A549 (cell line): ENCODE results near the gene BCL11B. TPM values are rescaled to one million over a fixed set of nuclear protein-coding genes. Genes with fewer than 3 reads are reported as not detected.

ENCODE experiments used
- ATAC-seq, 2 experiments: fragments of 200-7000 bp in 1 of 2; fragments of >200 bp in 1 of 2; cut with Nextera tagmentation in 1 of 2; cut with Tn5 transposase in 1 of 2; 3 replicates each; pipeline versions ENCODE4 v1.8.0 to v1.9.1; 2018 to 2020; ENCODE audit warnings: mild to moderate bottlenecking in 1 of 2, moderate library complexity in 1 of 2
- CTCF ChIA-PET: fragments of 300-600 bp; sonication (Branson Sonifier 250); formaldehyde crosslinking; extraction: SDS; loops from one replicate; lab custom pipeline; 2021; ENCODE audit warnings: antibody characterized with exemption, inconsistent platforms; lab: Yijun Ruan, JAX
- POLR2A ChIA-PET: fragments of 350-600 bp; formaldehyde crosslinking; extraction: SDS; loops from one replicate; lab custom pipeline; 2021; ENCODE audit warnings: antibody characterized with exemption, inconsistent platforms; lab: Yijun Ruan, JAX
- DNase-seq, 2 experiments: peaks; one replicate each; pipeline versions ENCODE4 v3.0.0 to v3.0.0-alpha.2; 2011 to 2016; ENCODE audit warnings: low read depth in 1 of 2, low spot score in 1 of 2
- FAIRE-seq: peaks from 2 replicates; lab custom pipeline; 2011; peaks lifted over from hg19 to GRCh38; lab: Jason Lieb, UNC
- H3K27ac ChIP-seq, 2 experiments: fragments of >200 bp; sonication (Bioruptor Twin); formaldehyde crosslinking; 3 replicates each; pipeline ENCODE4 v1.5.1; 2016 to 2017
- H3K4me1 ChIP-seq: fragments of >200 bp; sonication (Bioruptor Twin); formaldehyde crosslinking; 3 replicates; pipeline ENCODE4 v1.6.1; 2016
- H3K4me2 ChIP-seq: fragments of >200 bp; sonication (Bioruptor Twin); formaldehyde crosslinking; 3 replicates; pipeline ENCODE4 v1.6.1; 2016
- H3K4me3 ChIP-seq: fragments of >200 bp; sonication (Bioruptor Twin); formaldehyde crosslinking; 3 replicates; pipeline ENCODE4 v1.5.1; 2016
- H3K9me3 ChIP-seq: fragments of >200 bp; sonication (Bioruptor Twin); formaldehyde crosslinking; 3 replicates; pipeline ENCODE4 v1.6.1; 2016
- BCL3 ChIP-seq: fragments of >200 bp; sonication (Bioruptor Twin); formaldehyde crosslinking; IDR thresholded peaks from 3 replicates; pipeline ENCODE4 v1.6.1; 2016
- BHLHE40 ChIP-seq: IDR thresholded peaks from 2 replicates; pipeline ENCODE4 v1.6.1; 2012; ENCODE audit warnings: low read depth, low read length, inconsistent platforms
- CEBPB ChIP-seq, 2 experiments: fragments of >200 bp in 1 of 2; sonication (Bioruptor Twin) in 1 of 2; formaldehyde crosslinking in 1 of 2; IDR thresholded peaks; 2 replicates each; pipeline ENCODE4 v1.6.1; 2012 to 2016
- CHD4 ChIP-seq: fragments of 200-600 bp; sonication (generic); IDR thresholded peaks from 2 replicates; pipeline ENCODE4 v1.6.1; 2016; ENCODE audit warnings: antibody characterized with exemption, mild to moderate bottlenecking, borderline replicate concordance
- E2F6 ChIP-seq: IDR thresholded peaks from 2 replicates; pipeline ENCODE4 v1.6.1; 2012; ENCODE audit warnings: low read depth, borderline replicate concordance
- EP300 ChIP-seq, 2 experiments: fragments of >200 bp; sonication (Bioruptor Twin); formaldehyde crosslinking; IDR thresholded peaks; 2 replicates in 1 of 2; 3 replicates in 1 of 2; pipeline ENCODE4 v1.6.1; 2016 to 2017
- ESRRA ChIP-seq: fragments of 150-350 bp; IDR thresholded peaks from 2 replicates; pipeline ENCODE4 v1.6.1; 2014; ENCODE audit warnings: mild to moderate bottlenecking, low read length, borderline replicate concordance
- FOSL2 ChIP-seq, 2 experiments: fragments of 450-650 bp in 1 of 2; fragments of >200 bp in 1 of 2; sonication (Bioruptor Twin) in 1 of 2; formaldehyde crosslinking; IDR thresholded peaks; 2 replicates each; pipeline versions ENCODE4 v1.5.0 to v1.6.1; 2016 to 2020; ENCODE audit warnings: mild to moderate bottlenecking in 1 of 2, moderate library complexity in 1 of 2
- GATA3 ChIP-seq: IDR thresholded peaks from 2 replicates; pipeline ENCODE4 v1.6.1; 2012; ENCODE audit warnings: borderline replicate concordance
- HOXB13 ChIP-seq: fragments of 250-450 bp; sonication (Bioruptor Pico); IDR thresholded peaks from 2 replicates; pipeline ENCODE4 v1.5.0; 2020; ENCODE audit warnings: low read depth, mild to moderate bottlenecking, moderate library complexity
- HOXB5 ChIP-seq: fragments of 250-450 bp; sonication (Bioruptor Pico); IDR thresholded peaks from 2 replicates; pipeline ENCODE4 v1.5.0; 2020; ENCODE audit warnings: mild to moderate bottlenecking, moderate library complexity
- KDM5A ChIP-seq: fragments of 200-600 bp; sonication (generic); IDR thresholded peaks from 2 replicates; pipeline ENCODE4 v1.6.1; 2016; ENCODE audit warnings: antibody characterized with exemption, mild to moderate bottlenecking
- NFE2L2 ChIP-seq: fragments of 150-350 bp; conservative IDR thresholded peaks from 2 replicates; pipeline ENCODE4 v1.6.1; 2014; ENCODE audit warnings: low read length
- NPAS2 ChIP-seq: fragments of 250-450 bp; sonication (Bioruptor Pico); IDR thresholded peaks from 2 replicates; pipeline ENCODE4 v1.8.0; 2022; ENCODE audit warnings: mild to moderate bottlenecking, moderate library complexity, borderline replicate concordance
- NR3C1 ChIP-seq: fragments of >200 bp; sonication (Bioruptor Twin); formaldehyde crosslinking; IDR thresholded peaks from 3 replicates; pipeline ENCODE4 v1.6.1; 2017
- POLR2AphosphoS2 ChIP-seq: conservative IDR thresholded peaks from 2 replicates; pipeline ENCODE4 v1.6.1; 2012; ENCODE audit warnings: low read length, improper control_type of control experiment, inconsistent platforms
- RAD21 ChIP-seq, 2 experiments: fragments of >200 bp in 1 of 2; sonication (Bioruptor Twin) in 1 of 2; formaldehyde crosslinking in 1 of 2; IDR thresholded peaks in 1 of 2; conservative IDR thresholded peaks in 1 of 2; 2 replicates in 1 of 2; 3 replicates in 1 of 2; pipeline ENCODE4 v1.6.1; 2012 to 2018; ENCODE audit warnings: inconsistent platforms in 1 of 2
- RCOR1 ChIP-seq: fragments of 150-350 bp; IDR thresholded peaks from 2 replicates; pipeline ENCODE4 v1.6.1; 2014; ENCODE audit warnings: antibody characterized with exemption, low read length, low read depth
- REST ChIP-seq: fragments of 200-600 bp; sonication (generic); IDR thresholded peaks from 2 replicates; pipeline ENCODE4 v1.6.1; 2016; ENCODE audit warnings: antibody characterized with exemption, mild to moderate bottlenecking, moderate library complexity
- RNF2 ChIP-seq: fragments of 200-600 bp; sonication (generic); IDR thresholded peaks from 2 replicates; pipeline ENCODE4 v1.6.1; 2016; ENCODE audit warnings: low read depth, mild to moderate bottlenecking, antibody characterized with exemption, moderate library complexity, borderline replicate concordance
- TFCP2L1 ChIP-seq: fragments of 250-450 bp; sonication (Bioruptor Pico); IDR thresholded peaks from 2 replicates; pipeline ENCODE4 v1.5.0; 2021; ENCODE audit warnings: mild to moderate bottlenecking
- TP53 ChIP-seq: fragments of 250-450 bp; sonication (Bioruptor Pico); IDR thresholded peaks from 2 replicates; pipeline ENCODE4 v1.5.0; 2021; ENCODE audit warnings: mild to moderate bottlenecking, moderate library complexity
- USF2 ChIP-seq: fragments of 450-650 bp; IDR thresholded peaks from 2 replicates; pipeline ENCODE4 v1.6.1; 2014; ENCODE audit warnings: antibody characterized with exemption
- ZFP36 ChIP-seq: fragments of 450-650 bp; IDR thresholded peaks from 2 replicates; pipeline ENCODE4 v1.6.1; 2014; ENCODE audit warnings: borderline replicate concordance; ENCODE audit not compliant: partially characterized antibody
- ZNF302 ChIP-seq: fragments of 250-450 bp; sonication (Bioruptor Pico); IDR thresholded peaks from 2 replicates; pipeline ENCODE4 v1.9.0; 2021; ENCODE audit warnings: inconsistent platforms, mild to moderate bottlenecking, moderate library complexity
- ZSCAN20 ChIP-seq: fragments of 250-450 bp; sonication (Bioruptor Pico); IDR thresholded peaks from 2 replicates; pipeline ENCODE4 v1.8.0; 2022; ENCODE audit warnings: mild to moderate bottlenecking, moderate library complexity
- WGBS: methylation state at CpG from one replicate; pipeline ENCODE4 v1.1.6; 2017; ENCODE audit errors: missing lambda C conversion rate; 5-methylcytosine and 5-hydroxymethylcytosine counted together
- polyA plus RNA-seq, 4 experiments: library from polyadenylated mRNA; depleted of rRNA in 3 of 4; stranded (reverse); fragments of >200 nt; fragmentation: RNase III in 1 of 4; extraction: RNeasy Plus Mini Kit Qiagen cat#74134 plus additional on column Dnase treatment in 1 of 4; gene quantifications; 2 replicates in 3 of 4; 3 replicates in 1 of 4; pipeline ENCODE4 v1.2.3, GENCODE V29; 2011 to 2017

BCL11B gene
- polyA plus RNA-seq, 2 of the 4 experiments (the other 2 are of a cell fraction) = 0.43 to 0.49 TPM

GRCh38 chr14:99257122-99257672 is 14.8 kb downstream of the BCL11B start:
- 91% methylated on average over 7 of the region's 14 CpGs for WGBS
- no peak for TF ChIP-seq NPAS2 (CRISPR knock-in tag)
- TF ChIP-seq RNF2 = no peak
- TF ChIP-seq KDM5A = no peak
- TF ChIP-seq CHD4 = no peak
- no peak for TF ChIP-seq RCOR1
- Histone ChIP-seq H3K4me1 (peaks cover 6% of the 10 kb centered on the region; the same call in 1 of the 3 replicates), H3K27ac (no peak overlapping the region), H3K4me3 (no peak overlapping the region), H3K9me3 (no peaks in the 10 kb centered on the region), H3K4me2 (no peak overlapping the region)
- ChIA-PET POLR2A (no interaction called here), CTCF (interaction anchor here (1.1 kb wide), 1 partner anchor 9 kb away, joined by 7 read pairs; no protein-coding TSS in a partner anchor)
- ATAC-seq (no peak), FAIRE-seq (no peak), DNase-seq (no peak)

- Histone ChIP-seq H3K27ac (no peak overlapping the region), H3K9me3 (no peaks in the 10 kb centered on the region), H3K4me3 (no peak overlapping the region), H3K4me1 (peaks cover 6% of the 10 kb centered on the region; the same call in 1 of the 3 replicates), H3K4me2 (no peak overlapping the region)
- WGBS = 51% methylated on average over 4 of the region's 5 CpGs
- ChIA-PET POLR2A (no interaction called here), CTCF (no interaction called here)
- FAIRE-seq (no peak), ATAC-seq (no peak), DNase-seq (no peak)
- TF ChIP-seq HOXB5 (CRISPR knock-in tag) (no peak), NR3C1 (no peak), TFCP2L1 (CRISPR knock-in tag) (no peak), FOSL2 (IDR thresholded peaks at IDR 0.05) (no peak), FOSL2 (CRISPR knock-in tag; IDR thresholded peaks at IDR 0.05) (no peak), GATA3 (no peak)
These were observed 15.5 kb downstream of the BCL11B start for GRCh38 chr14:99256483-99256874.

- CTCF ChIA-PET = interaction anchor here (2.3 kb wide), 1 partner anchor 11 kb away, joined by 14 read pairs; no protein-coding TSS in a partner anchor
- Histone ChIP-seq H3K9me3 (no peaks in the 10 kb centered on the region), H3K4me2 (no peak overlapping the region), H3K4me1 (peaks cover 6% of the 10 kb centered on the region; the same call in 1 of the 3 replicates), H3K4me3 (no peak overlapping the region), H3K27ac (no peak overlapping the region)
- TF ChIP-seq POLR2AphosphoS2 = no peak
- no peak for TF ChIP-seq RAD21 (conservative IDR thresholded peaks at IDR 0.05 in 1 of 2, IDR thresholded peaks at IDR 0.05 in 1 of 2)
- no peak for TF ChIP-seq HOXB5 (CRISPR knock-in tag)
- TF ChIP-seq BCL3 = no peak
- TF ChIP-seq REST = no peak
- no peak for TF ChIP-seq ZNF302 (CRISPR knock-in tag)
- TF ChIP-seq NFE2L2 = no peak
- TF ChIP-seq E2F6 = no peak
- no peak for TF ChIP-seq RCOR1
- TF ChIP-seq KDM5A = no peak
- TF ChIP-seq BHLHE40 = no peak
- TF ChIP-seq USF2 = no peak
- TF ChIP-seq ZSCAN20 = no peak
- no peak for TF ChIP-seq EP300 (IDR thresholded peaks at IDR 0.05)
- no peak for TF ChIP-seq CEBPB (IDR thresholded peaks at IDR 0.05)
- no peak for TF ChIP-seq ZFP36
- TF ChIP-seq TP53 (CRISPR knock-in tag) = no peak
- TF ChIP-seq ESRRA = no peak
- TF ChIP-seq HOXB13 (CRISPR knock-in tag) = no peak
- no peak for ATAC-seq
- 79% methylated on average over 19 of the region's 19 CpGs for WGBS
- DNase-seq = no peak
- no peak for FAIRE-seq
- POLR2A ChIA-PET = no interaction called here
These were observed 16.1 kb downstream of the BCL11B start for GRCh38 chr14:99255621-99256482.
